Measurements from ENCODE around the gene CLNK. TPM values are rescaled to one million over a fixed set of nuclear protein-coding genes. Genes with fewer than 3 reads are reported as not detected.

Gene CLNK
- total RNA-seq, 1 donor from 2014 or later: not detected

DNA sequence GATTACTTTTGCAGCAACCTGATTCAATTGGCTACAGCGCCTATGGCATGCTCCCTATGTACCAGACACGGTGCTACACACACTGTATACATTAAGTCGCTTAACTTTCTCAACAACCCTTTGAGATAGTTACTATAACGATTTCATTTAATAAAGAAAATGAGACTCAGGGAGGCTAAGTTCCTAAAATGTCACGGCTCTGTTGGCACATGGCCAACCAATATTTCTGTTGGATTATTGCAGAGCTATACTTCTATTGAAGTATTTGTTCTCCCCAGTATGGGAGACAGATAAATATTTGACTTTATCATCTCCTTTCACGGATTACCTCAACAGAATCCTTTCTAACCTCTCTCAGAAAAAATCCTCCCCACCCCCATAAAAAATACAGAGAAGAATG lies 25.3 kb downstream of the CLNK start:
- TF ChIP-seq, protein P1, sequence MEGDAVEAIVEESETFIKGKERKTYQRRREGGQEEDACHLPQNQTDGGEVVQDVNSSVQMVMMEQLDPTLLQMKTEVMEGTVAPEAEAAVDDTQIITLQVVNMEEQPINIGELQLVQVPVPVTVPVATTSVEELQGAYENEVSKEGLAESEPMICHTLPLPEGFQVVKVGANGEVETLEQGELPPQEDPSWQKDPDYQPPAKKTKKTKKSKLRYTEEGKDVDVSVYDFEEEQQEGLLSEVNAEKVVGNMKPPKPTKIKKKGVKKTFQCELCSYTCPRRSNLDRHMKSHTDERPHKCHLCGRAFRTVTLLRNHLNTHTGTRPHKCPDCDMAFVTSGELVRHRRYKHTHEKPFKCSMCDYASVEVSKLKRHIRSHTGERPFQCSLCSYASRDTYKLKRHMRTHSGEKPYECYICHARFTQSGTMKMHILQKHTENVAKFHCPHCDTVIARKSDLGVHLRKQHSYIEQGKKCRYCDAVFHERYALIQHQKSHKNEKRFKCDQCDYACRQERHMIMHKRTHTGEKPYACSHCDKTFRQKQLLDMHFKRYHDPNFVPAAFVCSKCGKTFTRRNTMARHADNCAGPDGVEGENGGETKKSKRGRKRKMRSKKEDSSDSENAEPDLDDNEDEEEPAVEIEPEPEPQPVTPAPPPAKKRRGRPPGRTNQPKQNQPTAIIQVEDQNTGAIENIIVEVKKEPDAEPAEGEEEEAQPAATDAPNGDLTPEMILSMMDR (IDR thresholded peaks at IDR 0.05; ENCODE audit: borderline replicate concordance): no peak
- DNase-seq: no peak
- intact Hi-C loops (cut with micrococcal nuclease): no loop called here

DNA sequence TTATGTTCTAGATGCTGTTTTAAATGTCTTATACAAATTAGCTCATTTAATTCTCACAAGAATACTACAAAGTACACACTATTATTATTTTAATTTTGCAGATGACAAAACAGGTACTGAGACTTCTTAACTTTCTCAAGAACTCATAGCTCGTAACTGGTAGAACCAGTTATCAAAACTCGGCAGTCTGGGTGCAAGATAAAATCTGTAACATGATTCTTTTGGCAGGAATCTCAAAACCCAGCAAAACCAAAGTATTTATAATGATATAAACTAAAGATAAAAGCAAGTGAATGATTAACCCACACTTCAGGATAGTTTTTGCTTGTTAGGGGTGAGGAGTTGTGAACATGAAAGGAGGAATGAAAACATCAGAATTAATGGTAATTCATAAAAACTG lies 27.6 kb downstream of the CLNK start:
- no peak for DNase-seq
- intact Hi-C loops (cut with micrococcal nuclease): no loop called here
- Histone ChIP-seq H3K4me3 (no peak overlapping the region), H3K27ac (replicated peaks) (no peak overlapping the region), H3K27me3 (ENCODE audit: low read depth) (peaks cover 19% of the 10 kb centered on the region), H3K36me3 (no peaks in the 10 kb centered on the region), H3K9me3 (replicated peaks) (no peaks in the 10 kb centered on the region), H3K4me1 (no peaks in the 10 kb centered on the region)
- TF ChIP-seq, protein P1 (IDR thresholded peaks at IDR 0.05; ENCODE audit: borderline replicate concordance): no peak

More for the DNA sequence above, 25.3 kb downstream of the CLNK start:
- no peaks in the 10 kb centered on the region for H3K9me3 ChIP-seq (replicated peaks)
- H3K27me3 ChIP-seq (ENCODE audit: low read depth): peaks cover 20% of the 10 kb centered on the region
- no peaks in the 10 kb centered on the region for H3K4me1 ChIP-seq
- no peaks in the 10 kb centered on the region for H3K36me3 ChIP-seq
- H3K4me3 ChIP-seq: no peak overlapping the region
- no peak overlapping the region for H3K27ac ChIP-seq (replicated peaks)

DNA sequence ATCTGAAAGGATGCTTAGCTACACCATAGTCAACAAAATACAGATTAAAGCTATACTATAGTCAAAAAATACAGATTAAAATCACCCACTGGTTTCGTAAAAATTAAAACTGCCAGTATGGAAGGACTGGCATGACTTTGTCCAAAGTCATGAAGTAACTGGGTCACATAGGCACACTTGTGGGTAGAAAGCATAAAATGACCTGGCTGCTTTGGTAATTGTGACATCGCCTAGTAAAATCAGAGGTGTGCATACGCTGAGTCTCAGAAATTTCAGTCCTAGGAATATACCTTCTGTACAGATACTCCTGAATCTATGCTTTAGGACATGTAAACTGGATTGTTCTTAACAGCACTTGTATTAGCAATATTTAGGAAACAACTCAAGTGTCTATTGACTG lies 28.1 kb downstream of the CLNK start:
- Histone ChIP-seq H3K4me3 (no peak overlapping the region), H3K27ac (replicated peaks) (no peak overlapping the region), H3K27me3 (ENCODE audit: low read depth) (peaks cover 19% of the 10 kb centered on the region), H3K9me3 (replicated peaks) (no peaks in the 10 kb centered on the region), H3K36me3 (no peaks in the 10 kb centered on the region), H3K4me1 (no peaks in the 10 kb centered on the region)
- DNase-seq: no peak
- TF ChIP-seq, protein P1 (IDR thresholded peaks at IDR 0.05; ENCODE audit: borderline replicate concordance): no peak
- intact Hi-C loops (cut with micrococcal nuclease): no loop called here

DNA sequence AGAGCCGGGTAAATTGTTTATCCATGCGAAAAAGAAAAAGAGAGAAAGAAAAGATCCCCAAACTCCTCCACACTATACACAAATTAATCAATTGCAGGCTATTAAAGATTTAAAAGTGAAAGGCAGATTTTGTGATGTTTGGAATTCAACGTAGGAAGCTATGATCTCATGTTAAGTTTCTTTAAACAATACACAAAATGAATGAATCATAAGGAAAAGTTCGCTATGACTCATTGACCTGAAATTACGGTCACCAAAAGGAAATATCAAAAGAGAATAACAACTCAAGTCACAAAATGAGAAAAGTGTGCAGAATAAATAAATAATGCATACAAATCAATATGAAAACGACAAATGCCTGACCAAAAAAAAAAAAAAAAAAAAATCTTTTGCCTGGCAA lies 28.6 kb downstream of the CLNK start:
- Histone ChIP-seq H3K4me1 (no peaks in the 10 kb centered on the region), H3K4me3 (no peak overlapping the region), H3K27ac (replicated peaks) (no peak overlapping the region), H3K36me3 (no peaks in the 10 kb centered on the region), H3K9me3 (replicated peaks) (peaks cover 4% of the 10 kb centered on the region), H3K27me3 (ENCODE audit: low read depth) (peaks cover 19% of the 10 kb centered on the region)
- intact Hi-C loops (cut with micrococcal nuclease): no loop called here
- TF ChIP-seq, protein P1 (IDR thresholded peaks at IDR 0.05; ENCODE audit: borderline replicate concordance): no peak
- no peak for DNase-seq

DNA sequence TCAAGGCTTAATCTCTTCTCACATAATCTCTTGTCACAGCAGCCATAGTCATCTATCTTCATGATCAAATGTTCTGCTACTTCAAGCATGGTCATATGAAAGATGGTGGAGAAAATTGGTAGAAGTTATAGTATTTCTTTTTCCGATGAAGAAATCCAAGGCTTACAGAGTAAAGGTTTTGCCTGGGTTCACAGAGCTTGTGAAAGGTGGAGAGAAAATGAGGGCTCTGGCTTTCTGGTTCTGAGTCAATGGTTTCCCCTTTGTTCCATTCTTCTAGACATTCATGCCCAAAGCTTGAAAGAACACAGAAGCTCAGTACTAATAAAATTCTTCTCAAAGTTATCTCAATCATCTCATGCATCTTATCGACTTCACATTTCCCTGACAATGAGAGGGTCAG lies 36.1 kb downstream of the CLNK start:
- Histone ChIP-seq H3K27ac (replicated peaks) (no peak overlapping the region), H3K4me3 (no peak overlapping the region), H3K9me3 (replicated peaks) (peaks cover 18% of the 10 kb centered on the region), H3K36me3 (no peaks in the 10 kb centered on the region), H3K4me1 (no peaks in the 10 kb centered on the region), H3K27me3 (ENCODE audit: low read depth) (peaks cover 5% of the 10 kb centered on the region)
- TF ChIP-seq, protein P1 (IDR thresholded peaks at IDR 0.05; ENCODE audit: borderline replicate concordance): no peak
- DNase-seq: no peak
- intact Hi-C loops (cut with micrococcal nuclease): no loop called here

DNA sequence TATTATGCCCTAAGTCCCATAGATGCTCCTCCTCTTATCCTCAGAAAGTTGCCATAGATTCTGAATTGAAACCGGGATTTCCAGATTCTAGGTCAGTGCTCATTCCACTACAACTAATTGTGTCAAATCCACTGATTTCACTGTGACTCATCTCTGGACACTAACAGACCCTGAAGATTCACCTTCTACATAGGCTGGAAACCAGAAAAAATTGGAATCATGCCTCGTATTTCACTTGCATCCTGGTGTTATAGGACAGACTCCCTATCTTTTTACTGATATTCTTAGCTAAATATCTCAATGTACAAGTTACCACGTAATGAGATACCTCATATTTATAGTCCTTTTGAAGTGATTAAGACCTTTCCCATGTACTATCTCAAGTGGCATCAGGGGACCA lies 36.7 kb downstream of the CLNK start:
- intact Hi-C loops (cut with micrococcal nuclease): no loop called here

More for the DNA sequence above, 36.7 kb downstream of the CLNK start:
- Histone ChIP-seq H3K36me3 (no peaks in the 10 kb centered on the region), H3K27ac (replicated peaks) (no peak overlapping the region), H3K4me1 (no peaks in the 10 kb centered on the region), H3K27me3 (ENCODE audit: low read depth) (peaks cover 5% of the 10 kb centered on the region), H3K4me3 (no peak overlapping the region), H3K9me3 (replicated peaks) (peaks cover 18% of the 10 kb centered on the region)
- DNase-seq: no peak
- TF ChIP-seq, protein P1 (IDR thresholded peaks at IDR 0.05; ENCODE audit: borderline replicate concordance): no peak

All from left ventricle myocardium inferior (tissue), 1 donor.